HepG2 (cell line): ENCODE data around the gene CNDP1. TPM values are rescaled to one million over a fixed set of nuclear protein-coding genes. Genes with fewer than 3 reads are reported as not detected.

Experiments used
- ELF3 ChIP-seq: IDR thresholded peaks from 2 replicates; pipeline ENCODE4 v1.6.1; 2016; ENCODE audit warnings: missing genetic modification reagents, missing compliant biosample characterization
- GATAD2A ChIP-seq: IDR thresholded peaks from 2 replicates; pipeline ENCODE4 v1.6.1; 2016
- MED8 ChIP-seq: sonication (generic); formaldehyde crosslinking; IDR thresholded peaks from 2 replicates; pipeline ENCODE4 v1.8.1; 2023; ENCODE audit warnings: mild to moderate bottlenecking, missing genetic modification reagents; ENCODE audit not compliant: insufficient replicate concordance
- NFIB ChIP-seq: sonication (generic); formaldehyde crosslinking; IDR thresholded peaks from 2 replicates; pipeline ENCODE4 v1.9.0; 2021; ENCODE audit warnings: missing genetic modification reagents, mild to moderate bottlenecking, borderline replicate concordance
- PPARG ChIP-seq: conservative IDR thresholded peaks from 2 replicates; pipeline ENCODE4 v1.6.1; 2016; ENCODE audit warnings: missing biosample characterization, missing genetic modification reagents
- STAG1 ChIP-seq: sonication (generic); formaldehyde crosslinking; IDR thresholded peaks from 2 replicates; pipeline ENCODE4 v1.4.0; 2020; ENCODE audit warnings: missing genetic modification reagents
- ZSCAN25 ChIP-seq: sonication (generic); formaldehyde crosslinking; IDR thresholded peaks from 2 replicates; pipeline ENCODE4 v1.8.0; 2022; ENCODE audit warnings: mild to moderate bottlenecking, missing genetic modification reagents
- polyA plus RNA-seq, 8 experiments: library from polyadenylated mRNA; depleted of rRNA in 3 of 8; stranded (reverse) in 7 of 8; unstranded in 1 of 8; fragments of >200 nt; fragmentation: Illumina TruSeq in 4 of 8; extraction: Trizol in 4 of 8; gene quantifications; 2 replicates each; pipeline versions ENCODE4 v1.2.1 to v1.2.3, GENCODE V29; 2011 to 2016; ENCODE audit warnings: low read depth in 4 of 8, missing spikeins in 1 of 8, mixed read lengths in 1 of 8; ENCODE audit not compliant: insufficient read depth in 1 of 8
- total RNA-seq, 5 experiments: library from RNA; depleted of rRNA; stranded (reverse); fragments of >200 nt; fragmentation: Illumina TruSeq; extraction: Trizol; gene quantifications; 2 replicates each; pipeline ENCODE4 v1.2.3, GENCODE V29; 2016; ENCODE audit warnings: low read depth in 1 of 5
- TF ChIP-seq, protein P1 (sequence below): sonication (generic); formaldehyde crosslinking; IDR thresholded peaks from 2 replicates; pipeline ENCODE4 v1.4.0; 2020; ENCODE audit warnings: missing genetic modification reagents, borderline replicate concordance
- TF ChIP-seq, protein P2 (sequence below): IDR thresholded peaks from 2 replicates; pipeline ENCODE4 v1.6.1; 2016; ENCODE audit warnings: missing compliant biosample characterization, missing genetic modification reagents, borderline replicate concordance
- TF ChIP-seq, protein P3 (sequence below), 2 experiments: sonication (generic) in 1 of 2; formaldehyde crosslinking in 1 of 2; IDR thresholded peaks; 2 replicates each; pipeline versions ENCODE4 v1.4.0 to v1.6.1; 2018 to 2020; ENCODE audit warnings: missing genetic modification reagents in 2 of 2, borderline replicate concordance in 1 of 2, low read depth in 1 of 2, mild to moderate bottlenecking in 1 of 2, missing biosample characterization in 1 of 2

The CNDP1 gene
- total and polyA plus RNA-seq, 2 of the 13 experiments (the other 11 are each of a cell fraction or from before 2014, with no cell fraction given), result 0.01 TPM; not detected in 1

DNA sequence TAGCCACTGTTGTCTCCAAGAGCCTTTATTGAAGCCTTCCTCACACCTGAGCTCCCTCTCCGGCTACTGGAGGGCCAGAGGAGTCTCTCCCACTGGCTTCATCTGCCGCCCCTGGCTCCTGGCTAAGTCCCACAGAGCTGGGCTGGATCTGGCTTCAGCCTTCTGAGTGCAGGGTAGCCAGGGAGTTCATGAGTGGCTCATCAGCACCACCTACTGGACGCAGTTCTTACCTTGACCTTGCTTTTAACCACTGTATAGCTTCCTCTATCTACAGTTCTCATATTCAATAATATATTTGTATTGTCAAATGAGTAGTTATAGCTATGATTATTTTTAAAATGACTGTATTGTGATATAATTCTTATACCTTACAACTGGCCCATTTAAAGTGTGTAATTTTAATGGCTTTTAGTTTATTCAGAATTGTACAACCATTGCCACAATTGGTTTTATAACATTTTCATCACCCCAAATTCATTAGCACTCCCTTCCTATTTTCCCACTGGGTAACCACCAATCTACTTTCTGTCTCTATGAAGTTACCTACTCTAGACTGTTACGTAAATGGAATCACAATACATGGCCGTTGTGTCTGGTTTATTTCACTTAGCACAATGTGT lies 17.7 kb downstream of the CNDP1 start (continued):
- TF ChIP-seq, protein P1, sequence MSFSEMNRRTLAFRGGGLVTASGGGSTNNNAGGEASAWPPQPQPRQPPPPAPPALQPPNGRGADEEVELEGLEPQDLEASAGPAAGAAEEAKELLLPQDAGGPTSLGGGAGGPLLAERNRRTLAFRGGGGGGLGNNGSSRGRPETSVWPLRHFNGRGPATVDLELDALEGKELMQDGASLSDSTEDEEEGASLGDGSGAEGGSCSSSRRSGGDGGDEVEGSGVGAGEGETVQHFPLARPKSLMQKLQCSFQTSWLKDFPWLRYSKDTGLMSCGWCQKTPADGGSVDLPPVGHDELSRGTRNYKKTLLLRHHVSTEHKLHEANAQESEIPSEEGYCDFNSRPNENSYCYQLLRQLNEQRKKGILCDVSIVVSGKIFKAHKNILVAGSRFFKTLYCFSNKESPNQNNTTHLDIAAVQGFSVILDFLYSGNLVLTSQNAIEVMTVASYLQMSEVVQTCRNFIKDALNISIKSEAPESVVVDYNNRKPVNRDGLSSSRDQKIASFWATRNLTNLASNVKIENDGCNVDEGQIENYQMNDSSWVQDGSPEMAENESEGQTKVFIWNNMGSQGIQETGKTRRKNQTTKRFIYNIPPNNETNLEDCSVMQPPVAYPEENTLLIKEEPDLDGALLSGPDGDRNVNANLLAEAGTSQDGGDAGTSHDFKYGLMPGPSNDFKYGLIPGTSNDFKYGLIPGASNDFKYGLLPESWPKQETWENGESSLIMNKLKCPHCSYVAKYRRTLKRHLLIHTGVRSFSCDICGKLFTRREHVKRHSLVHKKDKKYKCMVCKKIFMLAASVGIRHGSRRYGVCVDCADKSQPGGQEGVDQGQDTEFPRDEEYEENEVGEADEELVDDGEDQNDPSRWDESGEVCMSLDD (CRISPR knock-in tag), result no peak
- TF ChIP-seq, protein P2, sequence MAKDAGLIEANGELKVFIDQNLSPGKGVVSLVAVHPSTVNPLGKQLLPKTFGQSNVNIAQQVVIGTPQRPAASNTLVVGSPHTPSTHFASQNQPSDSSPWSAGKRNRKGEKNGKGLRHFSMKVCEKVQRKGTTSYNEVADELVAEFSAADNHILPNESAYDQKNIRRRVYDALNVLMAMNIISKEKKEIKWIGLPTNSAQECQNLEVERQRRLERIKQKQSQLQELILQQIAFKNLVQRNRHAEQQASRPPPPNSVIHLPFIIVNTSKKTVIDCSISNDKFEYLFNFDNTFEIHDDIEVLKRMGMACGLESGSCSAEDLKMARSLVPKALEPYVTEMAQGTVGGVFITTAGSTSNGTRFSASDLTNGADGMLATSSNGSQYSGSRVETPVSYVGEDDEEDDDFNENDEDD (CRISPR knock-in tag), result no peak
- TF ChIP-seq ELF3 (peak; percentile 57; the same call in 1 of the 2 replicates), ZSCAN25 (no peak), GATAD2A (CRISPR knock-in tag) (peak; percentile 31; the same call in 1 of the 2 replicates), STAG1 (peak; percentile 86), MED8 (CRISPR knock-in tag) (no peak), NFIB (no peak), PPARG (CRISPR knock-in tag) (0 out of 2 replicates have a peak, but pooled peaks have one; percentile 20)
- TF ChIP-seq, protein P3, sequence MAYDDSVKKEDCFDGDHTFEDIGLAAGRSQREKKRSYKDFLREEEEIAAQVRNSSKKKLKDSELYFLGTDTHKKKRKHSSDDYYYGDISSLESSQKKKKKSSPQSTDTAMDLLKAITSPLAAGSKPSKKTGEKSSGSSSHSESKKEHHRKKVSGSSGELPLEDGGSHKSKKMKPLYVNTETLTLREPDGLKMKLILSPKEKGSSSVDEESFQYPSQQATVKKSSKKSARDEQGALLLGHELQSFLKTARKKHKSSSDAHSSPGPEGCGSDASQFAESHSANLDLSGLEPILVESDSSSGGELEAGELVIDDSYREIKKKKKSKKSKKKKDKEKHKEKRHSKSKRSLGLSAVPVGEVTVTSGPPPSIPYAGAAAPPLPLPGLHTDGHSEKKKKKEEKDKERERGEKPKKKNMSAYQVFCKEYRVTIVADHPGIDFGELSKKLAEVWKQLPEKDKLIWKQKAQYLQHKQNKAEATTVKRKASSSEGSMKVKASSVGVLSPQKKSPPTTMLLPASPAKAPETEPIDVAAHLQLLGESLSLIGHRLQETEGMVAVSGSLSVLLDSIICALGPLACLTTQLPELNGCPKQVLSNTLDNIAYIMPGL (CRISPR knock-in tag; IDR thresholded peaks at IDR 0.05; ENCODE audit: borderline replicate concordance in 1 of 2, low read depth in 1 of 2), result 0 out of 4 replicates have a peak, but pooled peaks of 1 of the 2 experiments have one; percentile 56
- TF ChIP-seq, all 625 proteins: peak for 13
